ENCODE data around the gene ACP7.
"Not testable (repeated sequence)": the region's sequence is repeated elsewhere in the genome, so short reads cannot be mapped to it uniquely, and the experiment has no call there.

Gene ACP7

DNA sequence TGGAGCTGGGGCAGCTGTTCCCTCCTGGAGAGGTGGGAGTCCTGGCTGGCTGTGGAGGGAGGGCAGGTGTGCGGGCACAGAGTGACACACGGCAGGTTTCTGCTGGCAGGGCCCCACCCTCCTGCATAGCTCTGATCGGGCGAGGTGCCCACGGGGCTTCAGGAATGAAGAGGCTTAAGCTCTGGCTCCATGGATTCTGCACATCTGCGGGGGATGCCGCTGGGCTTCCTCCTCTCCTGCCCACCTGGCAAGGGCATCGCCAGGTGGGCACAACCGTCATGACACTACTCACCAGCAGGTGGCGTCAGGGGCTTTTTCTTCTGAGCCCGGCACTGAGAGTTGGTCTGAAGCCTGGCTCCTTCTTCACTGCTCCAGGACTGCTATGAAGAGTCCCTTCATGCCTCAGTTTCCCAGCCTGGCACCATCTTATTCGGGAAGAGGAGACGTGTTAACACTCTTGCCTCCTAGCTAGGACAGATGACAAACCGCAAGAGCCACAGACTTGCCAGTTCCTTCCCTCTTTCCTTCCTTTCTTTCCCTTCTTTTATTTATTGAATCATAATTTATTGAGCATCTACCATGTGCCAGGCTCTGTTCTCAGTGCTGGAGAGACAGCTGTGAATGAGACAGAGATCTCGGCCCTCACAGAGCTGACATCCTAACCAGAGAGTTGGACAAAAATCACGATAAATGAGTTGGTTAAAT, 26.2 kb downstream of the ACP7 start:
- peak in 1 of 2 experiments; percentile 21 for DNase-seq

DNA sequence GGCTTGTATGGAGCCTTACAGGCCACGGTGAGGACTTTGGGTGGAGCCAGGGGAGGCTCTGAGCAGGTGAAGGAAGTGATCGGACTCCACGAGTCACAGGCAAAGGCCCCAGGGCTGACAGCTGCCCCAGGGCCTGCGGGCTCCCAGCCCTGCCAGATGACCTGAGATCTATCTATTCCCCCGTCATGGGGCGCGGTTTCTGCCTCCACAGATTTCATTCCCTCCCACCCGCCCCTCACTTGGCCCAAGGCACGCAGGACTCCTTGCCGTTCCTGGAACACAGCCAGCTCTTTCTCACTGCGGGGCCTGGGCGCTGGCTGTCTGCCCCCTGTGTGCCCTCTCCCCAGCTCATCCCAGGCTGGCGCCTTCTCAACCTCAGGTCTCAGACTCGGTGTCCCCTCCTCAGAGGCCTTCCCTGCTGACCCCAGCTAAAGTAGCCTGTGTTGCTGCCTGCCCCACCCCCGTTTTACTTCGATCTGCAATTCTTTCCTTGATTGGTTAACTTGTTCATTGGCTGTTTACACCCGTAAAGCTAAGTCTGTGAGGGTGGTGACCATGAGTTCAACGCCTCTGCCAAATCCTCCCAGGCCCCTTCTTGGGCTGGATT, 27.5 kb downstream of the ACP7 start:
- DNase-seq, result no peak

DNA sequence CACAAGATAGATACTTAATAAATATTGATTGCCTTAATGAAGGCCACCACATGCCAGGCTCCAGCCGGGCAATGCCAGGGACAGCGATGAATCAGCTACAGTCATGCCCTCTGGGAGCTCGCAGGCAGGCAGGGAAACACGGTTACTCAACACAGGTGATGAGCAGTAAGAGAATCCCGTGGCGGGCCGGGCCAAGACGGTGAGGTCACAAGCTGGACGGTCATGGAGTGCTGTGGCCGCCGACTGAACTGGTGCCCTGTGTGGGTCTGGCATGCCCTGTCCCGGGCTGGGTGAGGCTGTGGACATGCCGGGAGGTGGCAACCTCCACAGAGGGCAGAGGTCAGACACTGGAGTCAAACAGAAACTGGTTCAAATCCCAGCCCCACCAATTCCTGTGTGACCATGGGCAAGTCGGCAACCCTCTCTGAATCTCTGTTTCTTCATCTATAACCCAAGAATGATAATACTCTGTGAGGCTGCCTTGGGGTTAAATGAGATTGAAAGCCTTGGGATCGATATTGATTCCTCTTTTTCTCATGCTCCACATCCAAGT, 28.2 kb downstream of the ACP7 start:
- DNase-seq, result no peak

DNA sequence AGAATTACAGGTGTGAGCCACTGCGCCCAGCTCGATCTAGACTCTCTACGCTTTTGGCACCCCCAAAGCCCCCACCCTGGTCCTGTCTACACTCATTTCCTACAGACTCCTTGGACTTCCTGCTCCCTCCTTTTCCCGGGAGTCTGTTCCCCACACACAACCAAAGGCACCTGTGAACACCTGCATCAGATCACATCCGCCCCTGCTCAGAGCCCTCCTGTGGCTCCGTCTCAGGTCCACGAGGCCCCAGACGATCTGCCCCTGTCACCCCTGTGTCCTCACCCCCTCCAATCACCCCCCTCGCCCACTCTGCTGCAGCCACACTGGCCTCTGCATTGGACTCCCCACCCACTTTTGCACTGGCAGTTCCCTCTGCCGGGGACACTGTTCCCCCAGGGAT, 29.0 kb downstream of the ACP7 start:
- DNase-seq, result no peak

DNA sequence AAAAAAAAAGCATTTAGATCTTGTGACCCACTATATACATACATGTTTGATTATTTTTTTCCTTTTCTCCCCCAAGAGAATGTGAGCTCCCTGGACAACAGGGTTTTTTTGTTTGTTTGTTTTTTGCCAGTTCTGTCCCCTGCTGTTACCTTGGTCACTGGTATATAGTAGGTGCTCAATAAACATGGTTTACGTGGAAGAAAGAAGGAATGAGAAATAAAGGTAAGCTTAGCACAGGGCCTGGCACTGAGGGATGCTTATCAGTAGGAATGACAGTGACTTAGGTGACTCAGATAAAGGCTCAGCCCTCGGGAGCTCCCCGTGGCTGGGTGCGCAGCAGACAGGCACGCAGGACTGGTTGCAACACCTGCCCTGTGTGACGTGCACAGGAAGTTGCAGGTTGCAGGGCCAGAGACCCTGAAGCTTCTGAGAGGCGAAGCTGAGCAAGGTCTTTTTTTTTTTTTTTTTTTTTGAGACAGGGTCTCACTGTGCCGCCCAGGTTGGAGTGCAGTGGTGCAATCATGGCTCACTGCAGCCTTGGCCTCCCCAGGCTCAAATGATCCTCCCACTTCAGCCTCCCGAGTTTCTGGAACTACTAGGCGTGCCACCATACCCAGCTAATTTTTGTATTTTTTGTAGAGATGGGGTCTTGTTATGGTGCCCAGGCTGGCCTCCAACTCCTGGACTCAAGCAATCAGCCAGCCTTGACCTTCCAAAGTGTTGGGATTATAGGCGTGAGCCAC, 31.1 kb downstream of the ACP7 start:
- no peak for DNase-seq

DNA sequence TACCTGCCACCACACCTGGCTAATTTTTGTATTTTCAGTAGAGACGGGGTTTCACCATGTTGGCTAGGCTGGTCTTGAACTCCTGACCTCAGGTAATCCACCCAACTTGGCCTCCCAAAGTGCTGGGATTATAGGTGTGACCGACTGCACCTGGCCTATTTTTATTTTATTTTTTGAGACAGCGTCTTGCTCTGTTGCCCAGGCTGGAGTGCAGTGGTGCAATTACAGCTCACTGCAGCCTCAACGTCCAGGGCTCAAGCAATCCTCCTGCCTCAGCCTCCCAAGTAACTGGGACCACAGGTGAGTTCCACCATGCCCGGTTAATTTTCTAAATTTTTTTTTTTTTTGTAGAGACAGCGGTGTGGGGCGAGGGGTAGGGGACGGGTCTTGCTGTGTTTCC, 32.9 kb downstream of the ACP7 start:
- DNase-seq, result not testable (repeated sequence)

DNA sequence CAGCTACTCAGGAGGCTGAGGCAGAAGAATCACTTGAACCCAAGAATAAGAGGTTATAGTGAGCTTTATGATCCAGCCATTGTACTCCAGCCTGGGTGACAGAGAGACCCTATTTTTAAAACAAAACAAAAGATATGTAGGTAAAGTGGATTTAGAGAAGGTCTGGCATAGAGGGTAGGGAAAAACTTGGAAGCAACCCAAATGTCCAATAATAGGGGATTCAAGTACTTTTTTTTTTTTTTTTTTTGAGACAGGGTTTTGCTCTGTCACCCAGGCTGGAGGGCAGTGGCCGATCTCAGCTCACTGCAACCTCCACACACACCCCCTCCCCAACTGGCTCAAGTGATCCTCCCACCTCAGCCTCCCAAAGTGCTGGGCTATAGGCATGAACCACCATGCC, 35.7 kb downstream of the ACP7 start:
- no peak for DNase-seq

DNA sequence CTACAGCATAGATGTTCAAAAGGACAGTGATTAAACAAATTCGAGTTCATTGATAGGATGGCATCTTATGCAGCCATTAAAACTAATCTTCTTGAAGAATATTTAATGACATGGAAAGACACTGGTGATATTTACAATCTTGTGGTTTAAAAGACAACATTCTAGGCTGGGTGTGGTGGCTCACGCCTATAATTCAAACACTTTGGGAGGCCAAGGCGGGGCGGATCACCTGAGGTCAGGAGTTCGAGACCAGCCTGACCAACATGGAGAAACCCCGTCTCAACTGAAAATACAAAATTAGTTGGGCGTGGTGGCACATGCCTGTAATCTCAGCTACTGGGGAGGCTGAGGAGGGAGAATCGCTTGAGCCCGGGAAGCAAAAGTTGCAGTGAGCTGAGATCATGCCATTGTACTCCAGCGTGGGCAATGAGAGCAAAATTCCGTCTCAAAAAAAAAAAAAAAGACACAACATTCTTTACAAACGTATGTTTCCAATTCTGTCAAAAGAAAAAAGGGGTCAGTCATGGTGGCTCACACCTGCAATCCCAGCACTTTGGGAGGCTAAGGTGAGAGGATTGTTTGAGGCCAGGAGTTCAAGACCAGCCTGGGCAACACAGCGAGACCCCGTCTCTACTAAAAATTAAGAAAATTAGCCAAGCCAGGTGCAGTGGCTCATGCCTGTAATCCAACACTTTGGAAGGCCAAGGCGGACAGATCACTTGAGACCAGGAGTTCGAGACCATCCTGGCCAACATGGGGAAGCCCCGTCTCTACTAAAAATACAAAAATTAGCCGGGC, 39.0 kb downstream of the ACP7 start:
- no peak for DNase-seq

DNA sequence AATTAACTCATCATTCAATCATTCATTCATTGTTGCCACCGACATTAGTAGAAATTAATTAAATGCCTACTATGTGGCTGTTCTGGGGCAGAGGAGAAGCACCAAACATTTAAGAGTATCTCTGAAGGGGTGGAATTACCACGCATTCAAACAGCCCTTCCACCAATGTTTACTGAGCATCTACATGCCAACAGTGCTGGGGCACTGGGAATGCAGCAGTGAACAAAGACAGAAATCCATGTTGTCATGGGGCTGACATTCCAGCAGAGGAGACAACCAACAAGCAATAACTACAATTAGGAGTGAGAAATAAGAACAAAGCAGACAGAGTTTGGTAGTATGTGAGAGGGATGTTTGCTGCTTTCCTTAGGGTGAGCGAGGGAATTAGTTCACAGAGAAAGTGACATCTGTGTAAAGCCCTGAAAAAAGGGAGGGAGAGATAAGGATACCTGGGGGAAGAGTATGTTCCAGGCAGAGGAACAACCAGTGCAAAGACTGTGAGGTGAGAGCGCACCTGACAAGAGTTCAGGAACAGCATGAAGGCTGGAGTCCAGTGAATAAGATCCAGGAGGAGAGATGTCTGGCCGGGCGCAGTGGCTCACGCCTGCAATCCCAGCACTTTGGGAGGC, 40.1 kb downstream of the ACP7 start:
- no peak for DNase-seq

DNA sequence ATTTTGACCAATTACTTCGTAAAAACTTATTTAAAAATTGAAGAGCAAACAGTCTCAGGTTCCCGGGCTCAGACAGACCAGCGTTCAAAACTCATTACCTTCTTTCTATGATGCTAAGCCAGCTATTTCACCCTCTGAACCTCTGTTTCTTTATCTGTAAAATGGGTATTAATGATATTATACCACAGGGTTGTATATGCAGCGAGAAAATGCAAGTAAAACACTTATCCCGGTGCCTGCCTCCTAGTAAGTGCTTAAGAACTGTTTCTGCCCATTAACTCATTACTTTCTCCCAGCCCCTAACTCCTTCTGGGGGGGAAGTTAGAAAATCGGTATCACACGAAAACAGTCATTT, 41.0 kb downstream of the ACP7 start:
- DNase-seq, result no peak

DNA sequence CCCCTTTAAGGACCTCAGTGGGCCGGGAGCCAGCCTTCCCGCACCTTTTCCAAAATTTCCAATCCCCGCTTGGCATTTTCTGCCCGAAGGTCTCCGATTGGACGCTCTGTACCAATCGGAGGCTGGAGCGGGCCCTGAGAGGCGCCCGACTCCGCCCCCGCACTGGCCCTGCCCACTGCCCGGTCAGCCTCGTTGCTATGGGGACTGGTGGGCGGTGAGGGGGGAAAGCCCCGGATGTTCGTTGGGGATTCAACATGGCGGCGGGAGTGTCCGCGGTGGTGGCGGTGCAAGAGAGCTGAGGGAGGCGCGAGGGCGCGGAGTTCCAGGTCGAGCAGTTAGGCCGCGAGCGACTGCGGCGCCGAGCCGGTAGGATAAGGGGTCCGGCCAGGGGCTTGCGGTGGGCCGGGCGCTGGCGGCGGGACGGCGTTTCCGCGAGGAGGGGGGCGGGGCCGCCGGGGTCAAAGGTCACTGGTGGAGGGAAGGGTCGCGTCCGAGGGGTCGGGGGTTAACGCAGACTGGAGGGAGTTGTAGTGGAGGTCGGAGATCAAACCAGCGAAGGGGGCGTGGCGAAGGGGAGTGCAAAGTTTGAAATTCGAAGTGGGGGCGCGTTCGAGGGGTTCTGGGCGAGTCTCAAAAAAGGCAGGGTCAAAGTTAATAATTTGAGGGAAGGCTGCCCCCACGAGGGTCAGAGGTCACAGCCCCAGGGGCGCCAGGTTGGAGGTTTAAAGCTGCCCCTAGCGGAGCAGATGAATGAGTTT, 41.6 kb downstream of the ACP7 start, which contains the start of gene PAK4:
PAK4 (plus strand) TSS at position 233 of the 758 bp plus-strand sequence. CDS start 43,768 bp downstream, outside the sequence.
- peak; percentile 87 to 94 for DNase-seq

DNA sequence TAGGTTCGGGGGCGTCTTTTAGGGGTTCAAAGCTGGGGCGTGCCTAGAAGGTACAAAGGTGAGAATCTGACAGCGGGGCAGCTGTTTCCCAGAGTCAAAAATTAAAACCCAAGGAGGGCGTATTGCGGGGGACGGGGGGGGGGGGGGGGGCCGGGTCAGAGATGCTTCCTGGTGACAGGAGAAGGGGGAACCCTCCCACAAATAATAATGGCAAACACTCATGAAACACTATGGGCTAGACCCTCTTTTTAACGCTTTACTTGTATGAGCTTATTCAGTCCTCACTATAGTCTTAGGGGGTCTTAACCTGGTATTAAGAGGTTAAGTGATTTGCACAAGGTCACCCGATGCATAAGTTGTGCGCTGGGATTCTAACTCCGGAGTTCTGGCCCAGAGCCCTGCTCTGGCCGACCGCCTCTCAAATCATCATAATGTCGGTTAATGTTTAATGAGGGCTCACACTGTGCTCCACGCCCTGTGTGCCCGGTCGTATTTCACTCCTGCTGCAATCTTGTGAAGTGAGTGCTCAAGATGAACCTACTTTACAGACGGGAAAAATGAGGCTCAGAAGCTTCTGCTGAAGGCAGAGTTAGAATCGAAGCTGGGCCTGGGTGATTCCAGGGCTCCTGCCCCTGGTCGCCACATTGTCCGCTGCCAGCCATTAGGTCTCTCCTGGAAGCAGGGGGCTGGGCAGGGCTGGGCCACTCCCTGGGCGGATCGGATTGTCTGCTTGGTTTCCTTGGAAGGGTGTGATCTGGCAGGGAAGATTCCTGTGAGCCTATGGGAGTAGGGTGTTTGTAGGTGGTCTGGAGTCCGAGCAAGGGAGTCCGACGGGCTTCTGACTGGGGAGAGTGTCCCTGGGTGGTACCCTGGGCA, 42.4 kb downstream of the ACP7 start:
- DNase-seq, result no peak

DNA sequence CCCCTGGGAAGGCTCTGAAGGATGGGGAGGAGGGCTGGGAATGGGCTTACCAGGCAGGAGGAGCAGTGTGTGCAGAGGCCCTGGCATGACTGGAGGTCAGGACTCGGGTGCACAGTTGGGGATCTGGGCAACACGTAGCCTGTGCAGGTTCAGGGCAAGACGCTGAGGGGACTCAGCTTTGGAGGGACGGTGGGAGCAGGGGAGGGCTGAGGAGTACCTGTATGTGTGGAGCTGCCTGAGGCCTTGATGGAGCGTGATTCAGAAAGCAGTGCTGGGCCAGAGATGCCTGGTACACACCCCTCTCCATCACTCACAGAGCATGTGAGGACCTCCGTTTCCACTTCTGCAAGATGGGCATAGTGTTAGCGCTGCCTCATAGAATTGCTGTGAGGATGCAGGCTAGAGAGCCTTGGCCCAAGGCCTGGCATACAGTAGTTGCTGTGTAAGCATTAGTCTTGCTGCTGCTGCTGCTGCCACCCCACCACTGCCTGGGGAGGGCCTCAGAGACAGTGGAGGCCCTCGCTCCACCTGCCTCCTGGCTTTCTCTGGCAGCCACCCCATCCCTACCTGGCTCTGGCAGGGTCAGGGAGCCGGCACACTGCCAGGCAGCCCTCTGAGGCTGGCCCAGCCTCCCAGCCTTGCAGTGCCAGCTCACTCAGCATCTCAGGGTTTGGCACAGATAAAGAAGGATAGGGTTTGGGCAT, 43.8 kb downstream of the ACP7 start:
- DNase-seq, result no peak

DNA sequence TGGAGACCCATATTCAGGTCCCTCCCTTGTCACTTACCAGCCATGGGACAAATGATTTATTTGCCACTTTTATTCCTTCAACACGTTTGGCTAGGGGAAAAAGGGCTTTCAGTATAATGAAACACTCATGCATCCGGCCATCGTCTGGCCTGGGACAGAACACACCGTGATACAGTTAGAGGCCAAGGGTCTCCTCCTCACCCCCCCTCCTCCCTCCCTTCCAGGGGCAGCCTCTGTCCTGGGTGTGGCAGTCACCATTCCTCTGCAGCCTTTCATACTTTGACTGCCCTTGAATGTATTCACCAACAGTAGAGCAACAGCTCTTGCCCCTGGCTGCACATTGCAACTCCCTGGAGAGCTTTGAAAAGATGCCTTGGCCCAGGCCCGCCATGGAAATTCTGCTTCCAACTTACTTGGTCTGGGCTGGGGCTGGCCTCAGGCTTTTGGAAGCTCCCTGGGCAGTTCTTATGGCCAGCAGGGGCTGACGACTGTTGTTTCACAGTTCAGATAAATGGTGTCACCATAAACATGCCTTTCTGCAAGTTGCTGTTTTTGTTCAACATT, 44.4 kb downstream of the ACP7 start:
- no peak for DNase-seq

DNA sequence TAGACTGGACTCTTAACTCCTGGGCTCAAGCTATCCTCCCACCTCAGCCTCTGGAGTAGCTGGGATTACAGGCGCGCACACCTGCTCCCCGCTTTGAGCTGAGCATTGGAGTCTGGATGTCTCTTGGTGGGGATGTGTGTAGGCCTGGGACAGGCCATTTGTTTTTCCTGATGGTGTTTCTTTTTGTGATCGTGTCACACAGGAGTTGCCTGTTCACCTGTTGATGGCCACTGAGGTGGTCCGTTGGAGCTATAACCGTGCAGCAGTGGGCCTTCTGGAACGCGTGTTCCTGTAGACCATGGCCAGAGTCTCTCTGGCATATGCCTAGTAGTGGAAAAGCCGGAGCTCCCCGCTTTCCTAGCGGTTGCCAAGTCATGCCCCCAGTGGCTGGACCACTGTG, 44.9 kb downstream of the ACP7 start:
- DNase-seq, result no peak

DNA sequence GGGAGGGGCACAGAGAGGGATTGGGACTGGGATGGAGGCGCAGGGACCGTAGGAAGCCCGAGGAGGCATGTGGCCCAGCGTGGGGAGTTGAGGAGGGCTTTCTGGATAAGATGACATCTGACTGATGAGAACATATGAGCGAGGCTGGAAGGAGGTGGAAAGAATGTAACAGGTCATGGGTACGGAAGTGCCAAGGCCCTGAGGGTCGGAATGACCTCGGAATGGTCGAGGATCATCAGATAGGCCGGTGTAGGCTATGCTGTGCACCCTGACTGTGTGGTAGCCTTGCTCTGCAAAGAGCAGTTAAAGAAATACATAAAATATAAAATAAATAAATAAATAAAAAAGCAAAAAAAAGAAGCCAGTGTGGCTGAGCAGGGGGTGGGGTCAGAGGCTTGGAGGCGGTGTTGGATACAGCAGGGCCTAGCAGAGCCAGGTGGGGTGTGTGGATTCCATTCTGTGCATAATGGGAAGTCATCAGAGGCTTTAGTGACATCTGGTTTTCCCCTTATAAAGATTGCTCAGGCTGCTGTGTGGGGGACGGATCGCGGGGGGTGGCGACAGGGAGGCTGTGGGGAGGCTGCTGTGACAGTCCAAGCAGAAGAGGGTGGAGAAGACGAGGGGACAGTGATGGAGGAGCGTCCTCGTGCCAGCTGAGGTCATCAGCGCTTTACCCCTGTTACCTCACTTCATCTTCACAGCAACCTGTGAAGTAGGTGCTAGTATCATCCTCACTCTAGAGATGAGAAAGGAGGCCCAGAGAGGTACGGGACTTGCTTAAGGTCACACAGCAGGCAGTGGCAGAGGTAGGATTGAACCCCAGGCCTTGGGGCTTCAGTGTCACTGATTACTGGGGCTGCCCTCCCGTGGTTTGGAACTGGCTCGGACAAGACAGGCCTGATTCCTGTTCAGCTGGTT, 46.4 kb downstream of the ACP7 start:
- DNase-seq, result no peak

DNA sequence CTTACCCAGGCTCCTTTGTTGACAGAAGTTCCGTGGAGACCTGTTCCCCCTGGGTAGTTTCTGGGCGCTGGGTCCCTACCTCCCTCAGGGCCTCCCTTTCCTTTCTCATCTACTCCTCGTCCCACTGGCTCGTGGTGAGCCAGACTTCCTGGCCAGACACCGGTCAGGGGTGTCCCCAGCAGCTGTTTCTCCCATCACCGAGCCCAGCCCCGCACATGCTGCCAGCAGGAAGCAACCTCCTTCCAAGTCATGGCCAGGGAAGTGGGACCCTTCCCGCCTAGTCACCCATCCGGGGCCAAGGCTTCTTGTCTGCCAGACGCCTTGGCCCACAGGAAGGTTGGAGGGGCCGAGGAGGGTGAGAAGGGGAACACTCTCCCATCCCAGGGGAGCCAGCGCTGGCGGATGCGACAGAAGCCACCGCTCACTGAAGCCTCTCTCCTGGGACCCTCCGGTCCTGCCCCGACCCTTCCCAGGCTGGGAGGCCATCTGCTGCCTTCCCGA, 47.1 kb downstream of the ACP7 start:
- no peak for DNase-seq

DNA sequence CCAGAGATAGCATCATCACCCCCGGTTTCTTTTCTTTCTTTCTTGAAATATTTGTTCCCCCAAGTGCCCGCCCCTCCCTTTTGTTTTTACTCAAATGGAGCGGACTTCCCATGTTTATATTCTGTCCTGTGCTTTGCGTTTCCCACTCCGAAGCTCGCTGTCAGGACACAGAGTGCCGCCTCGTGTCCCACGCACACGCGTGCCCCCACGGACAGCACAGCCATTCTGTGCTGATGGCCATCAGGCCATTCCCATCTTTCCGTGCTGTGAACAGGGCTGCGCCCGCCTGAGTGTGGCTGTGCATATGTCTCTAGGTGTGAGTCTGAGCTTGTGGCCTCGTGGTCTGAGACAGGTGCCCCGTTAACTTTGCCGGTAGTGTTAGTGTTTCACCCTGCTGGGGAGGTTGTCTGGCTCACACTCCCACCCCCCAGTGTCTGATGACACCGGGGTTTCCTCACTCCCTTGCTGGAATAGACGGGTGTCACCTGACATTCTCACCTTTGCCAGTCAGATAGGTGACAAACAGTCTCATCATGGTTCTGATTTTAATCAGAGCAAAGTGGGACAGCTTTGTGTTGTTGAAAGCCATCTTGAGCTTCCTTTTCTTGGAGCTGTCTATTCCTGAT, 48.3 kb downstream of the ACP7 start:
- no peak for DNase-seq

Measured in SW 1271 (cell line).